SHP77 (cell line): Measurements from ENCODE around the gene KRT39.

Experiments
- DNase-seq, 2 experiments: peaks; one replicate each; lab custom pipeline; 2025; lab: John Stamatoyannopoulos, UW

The KRT39 gene

GRCh38 chr17:40980117-40980516, 13.4 kb upstream of the KRT39 start:
- no peak for DNase-seq

- no peak for DNase-seq
Observed at GRCh38 chr17:40978575-40979151, 11.9 kb upstream of the KRT39 start.

DNA sequence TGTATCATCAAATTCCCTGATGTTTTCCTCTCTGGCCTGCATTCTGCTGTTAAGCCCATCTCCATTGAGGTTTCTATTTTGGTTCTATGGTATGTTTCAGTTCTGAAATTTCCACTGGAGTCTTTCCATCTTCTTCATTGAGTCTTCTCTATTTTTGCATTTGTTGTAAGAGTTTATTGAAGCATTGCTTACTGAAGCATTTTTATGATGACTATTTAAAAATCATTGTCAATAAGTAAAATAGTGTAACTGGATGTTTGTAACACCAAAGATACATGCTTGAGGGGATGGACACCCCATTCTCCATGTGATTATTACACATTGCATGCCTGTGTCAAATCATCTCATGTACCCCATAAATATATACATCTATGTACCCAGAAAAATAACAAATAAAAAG, 8.8 kb upstream of the KRT39 start:
- DNase-seq: no peak

- no peak for DNase-seq
Observed at GRCh38 chr17:40974366-40974765, 7.6 kb upstream of the KRT39 start.

DNA sequence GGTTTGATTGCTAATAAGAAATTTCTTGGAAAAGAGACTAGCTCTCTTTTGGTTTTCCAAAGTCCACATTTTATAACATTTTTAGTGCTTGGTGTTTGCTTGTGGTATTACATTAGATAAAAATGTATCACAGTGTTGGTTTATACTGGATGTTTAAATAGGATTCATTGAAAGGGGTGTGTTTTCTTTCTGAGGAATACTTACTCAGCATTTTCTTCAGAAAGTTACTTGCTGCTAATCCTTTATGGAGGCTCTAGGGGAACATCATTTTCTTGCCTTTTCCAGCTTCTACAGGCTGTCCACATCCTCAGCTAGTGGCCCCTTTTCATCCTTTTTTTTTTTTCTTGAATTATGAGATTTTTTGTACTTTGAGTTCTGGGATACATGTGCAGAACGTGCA, 834 bp upstream of the KRT39 start:
- DNase-seq: no peak

- DNase-seq: no peak
Observed at GRCh38 chr17:40963838-40964237, 2.9 kb downstream of the KRT39 start.

DNA sequence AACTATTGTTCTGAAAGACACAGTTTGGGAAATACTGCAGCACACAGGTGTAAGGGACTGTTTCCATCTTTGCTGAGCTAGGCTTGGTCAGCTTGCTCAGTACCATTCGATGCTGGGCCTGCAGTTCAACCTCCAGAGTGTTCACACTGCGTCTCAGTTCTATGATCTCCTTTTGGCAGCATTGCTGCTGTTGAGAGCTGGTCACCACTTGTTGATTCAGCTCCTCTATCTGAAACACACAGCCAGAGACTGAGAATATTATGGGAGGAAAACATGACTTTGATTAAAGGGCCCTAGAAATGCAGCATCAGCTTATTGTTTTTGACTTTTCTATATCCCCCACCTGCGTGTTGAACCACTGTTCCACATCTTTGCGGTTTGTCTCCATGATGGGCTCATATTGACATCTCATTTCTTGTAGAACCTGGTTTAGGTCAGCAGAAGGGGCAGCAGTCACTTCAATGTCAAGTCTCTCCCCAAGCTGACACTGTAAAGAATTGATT, 4.6 kb downstream of the KRT39 start:
- no peak for DNase-seq

DNA sequence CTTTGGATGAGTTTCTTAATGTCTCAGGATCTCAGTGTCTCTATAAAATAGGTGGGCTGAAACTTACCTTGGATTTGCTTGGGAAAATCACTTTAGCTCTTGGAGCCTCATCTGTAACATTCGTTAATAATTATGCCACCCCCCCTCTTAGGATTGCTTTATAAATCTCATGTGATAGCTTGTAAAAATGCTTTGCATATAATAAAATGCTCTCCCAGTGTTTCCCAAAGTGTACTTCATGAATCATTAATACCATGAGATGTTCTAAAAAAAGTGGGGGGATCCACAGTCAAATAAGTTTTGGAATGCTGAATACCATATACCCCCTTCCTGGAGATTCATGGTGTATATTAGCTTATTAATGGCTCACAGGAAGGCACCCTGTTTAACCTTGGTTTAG, 5.2 kb downstream of the KRT39 start:
- DNase-seq: no peak

DNA sequence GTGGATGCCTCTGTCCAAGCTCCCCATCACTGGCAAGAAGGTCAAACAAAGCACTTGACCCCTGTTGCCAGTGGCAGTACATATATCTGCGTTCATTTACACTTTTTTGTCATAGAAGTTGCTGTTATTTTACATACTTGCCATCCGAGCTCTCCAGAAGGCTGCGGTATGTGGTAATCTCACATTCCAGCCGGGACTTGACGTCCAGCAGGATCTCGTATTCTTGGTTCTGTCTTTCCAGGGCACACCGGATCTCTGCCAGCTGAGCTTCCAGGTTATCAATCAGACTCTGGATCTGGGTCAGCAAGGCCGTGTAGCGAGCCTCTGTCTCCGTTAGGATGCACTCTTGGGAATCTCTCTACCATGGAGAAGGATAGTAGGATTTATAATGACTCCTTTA, 6.6 kb downstream of the KRT39 start:
- no peak for DNase-seq

DNA sequence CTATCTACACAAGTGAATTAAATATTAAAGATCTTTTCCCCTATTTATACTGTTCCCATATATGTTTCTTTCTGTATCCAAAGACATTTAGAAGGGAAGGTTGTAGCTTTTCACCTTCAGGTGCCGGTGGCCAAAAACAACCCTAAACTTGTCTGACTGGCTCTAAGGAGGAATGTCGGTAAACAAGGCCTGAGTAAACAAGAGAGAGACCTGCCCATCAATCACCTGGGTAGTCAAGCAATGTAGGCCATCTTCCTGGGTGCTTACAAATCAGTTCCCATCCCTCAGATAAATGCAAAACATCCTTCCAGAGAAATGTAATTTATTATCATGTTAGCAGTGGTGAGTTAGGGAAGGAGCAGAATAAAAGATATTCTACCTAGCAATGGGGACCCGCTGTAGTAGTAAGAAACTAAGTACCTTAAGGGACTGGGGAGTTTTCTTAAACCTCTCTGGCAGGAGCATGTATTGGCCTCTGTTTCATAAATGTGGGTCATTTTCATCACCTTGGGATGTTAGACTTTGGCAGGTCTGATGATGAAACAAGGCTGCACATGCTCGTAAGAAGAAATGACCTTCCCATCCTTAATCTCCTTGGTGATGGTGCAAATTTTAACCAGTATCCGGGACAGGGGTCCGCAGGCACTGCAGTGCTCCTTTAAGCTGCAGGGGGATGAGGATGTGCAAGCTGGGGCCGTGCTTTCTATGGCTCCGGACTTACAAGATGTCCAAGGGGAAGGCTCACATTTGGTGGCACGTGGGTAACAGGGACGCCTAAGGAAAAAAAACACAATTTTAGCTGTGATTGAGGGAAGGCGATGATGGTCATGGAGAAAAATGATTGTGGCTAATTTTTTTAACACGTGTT, 8.4 kb downstream of the KRT39 start:
- no peak for DNase-seq

DNA sequence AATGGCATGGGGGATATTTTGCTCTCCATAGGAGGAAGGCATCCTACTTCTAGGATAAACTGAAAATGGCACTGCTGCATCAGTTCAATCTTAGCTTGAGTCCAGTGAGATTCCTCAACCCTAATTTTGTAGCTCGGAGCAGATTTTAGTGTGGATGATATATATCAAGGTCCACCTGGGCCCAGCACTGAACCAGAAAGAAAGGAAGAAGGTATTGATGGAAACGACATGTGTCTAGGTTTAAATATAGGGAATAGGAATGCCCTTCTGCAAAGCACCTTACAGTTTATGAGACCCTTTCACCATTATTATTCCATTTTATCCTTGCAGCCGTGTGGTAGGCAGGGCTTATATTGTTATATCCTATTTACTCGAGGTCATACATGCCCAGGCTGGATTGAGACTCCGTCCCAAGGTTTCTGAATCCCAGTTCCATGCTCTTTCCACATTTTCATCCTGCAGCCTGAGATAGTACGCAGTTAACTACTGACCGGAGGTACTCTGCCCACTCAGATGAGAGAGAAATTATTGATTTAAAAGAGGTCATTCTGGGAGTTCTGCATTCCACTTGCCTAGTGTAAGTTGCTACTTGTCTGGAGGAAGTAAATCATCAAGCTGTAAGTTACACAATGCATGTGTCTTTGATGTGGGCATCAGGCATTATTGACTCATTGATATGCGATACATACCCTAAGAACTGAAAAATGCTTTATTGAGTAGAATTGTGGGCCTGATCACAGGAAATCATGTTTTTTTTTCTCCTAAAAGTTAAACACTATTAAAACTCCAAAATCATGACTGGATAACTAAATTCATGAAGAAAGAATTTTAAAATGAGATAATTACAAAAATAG, 10.1 kb downstream of the KRT39 start:
- DNase-seq: no peak

DNA sequence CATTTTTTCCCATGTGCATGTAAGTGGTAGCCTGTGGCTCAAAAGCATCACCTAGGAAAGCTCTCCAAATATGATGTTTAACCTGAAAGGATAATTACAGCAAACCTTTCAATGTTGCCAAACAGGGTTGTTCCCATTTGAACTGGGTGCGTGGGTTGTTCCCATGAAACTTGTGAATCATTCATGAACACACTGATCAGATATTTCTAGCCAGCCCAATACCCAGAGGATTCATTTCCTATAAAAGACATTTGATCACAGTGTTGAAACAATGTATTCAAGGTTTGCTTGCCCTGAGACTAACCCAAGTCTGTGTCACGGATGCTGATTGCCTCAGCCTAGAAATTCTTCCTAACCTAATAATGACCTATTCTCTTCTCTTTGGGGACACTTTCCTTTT, 12.9 kb downstream of the KRT39 start:
- no peak for DNase-seq

DNA sequence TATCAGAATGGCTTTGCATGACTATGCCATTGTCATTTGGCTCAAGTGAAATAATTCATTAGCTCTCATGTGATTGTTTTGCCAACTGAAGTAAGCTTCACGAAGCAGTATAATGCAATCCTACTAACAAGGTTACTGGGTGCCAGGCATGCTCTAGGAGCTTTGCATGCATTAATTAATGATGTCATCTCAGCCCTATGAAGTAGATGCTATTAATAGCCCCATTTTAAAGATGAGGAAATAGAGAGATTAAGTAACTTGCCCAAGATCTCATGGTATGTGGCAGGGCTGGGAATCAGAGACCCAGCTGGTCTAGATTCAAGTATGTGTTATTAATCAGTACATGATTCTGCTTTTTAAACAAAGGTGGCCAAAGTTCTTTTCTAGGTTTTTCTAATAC, 14.1 kb downstream of the KRT39 start:
- DNase-seq: no peak

DNA sequence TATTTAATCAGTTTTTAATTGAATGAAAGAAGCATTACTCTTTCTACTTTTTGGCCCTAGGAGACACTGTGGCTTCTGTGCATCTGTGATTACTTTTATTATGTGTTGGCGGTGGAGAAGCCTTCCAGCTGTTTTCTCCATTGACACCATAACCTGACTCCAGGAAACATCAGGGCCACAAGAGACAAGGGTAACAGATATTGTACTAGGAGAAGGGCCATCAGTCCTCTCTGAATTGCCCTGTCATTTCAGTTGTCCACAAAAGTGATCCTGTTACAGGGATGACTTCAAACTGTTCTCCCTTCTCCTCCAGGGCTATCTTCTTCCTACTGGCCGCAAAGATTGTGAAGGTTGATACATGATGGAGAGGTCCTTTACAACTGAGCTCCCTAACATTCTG, 14.6 kb downstream of the KRT39 start:
- DNase-seq: no peak

DNA sequence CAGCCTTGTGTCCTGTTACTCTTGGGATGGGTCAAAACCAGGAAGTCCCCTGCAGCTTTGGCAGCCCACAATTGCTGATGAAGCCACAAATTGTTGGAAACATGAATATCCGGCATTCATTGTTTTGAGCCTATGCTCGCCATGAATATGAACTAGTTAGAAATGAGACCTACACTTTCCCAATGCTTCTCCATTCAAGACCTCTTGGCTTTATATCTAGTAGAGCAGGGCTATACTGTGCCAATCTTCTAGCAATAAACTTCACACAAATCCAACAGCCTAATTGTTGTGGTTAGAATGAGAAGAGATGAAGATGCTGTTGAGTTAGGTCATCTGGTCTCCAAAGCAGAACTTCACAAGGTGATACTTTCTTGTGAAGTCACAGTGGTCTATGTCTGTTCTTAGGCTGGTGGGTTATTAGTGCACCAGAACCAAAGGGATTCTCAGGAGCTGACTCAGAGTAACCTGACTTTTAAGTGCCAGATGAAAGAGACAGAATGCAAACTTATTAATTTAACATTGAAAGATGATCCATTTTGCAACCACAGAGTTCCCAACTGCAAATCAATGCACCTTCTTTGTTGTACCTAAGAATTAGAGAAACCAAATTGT, 15.6 kb downstream of the KRT39 start:
- no peak for DNase-seq

DNA sequence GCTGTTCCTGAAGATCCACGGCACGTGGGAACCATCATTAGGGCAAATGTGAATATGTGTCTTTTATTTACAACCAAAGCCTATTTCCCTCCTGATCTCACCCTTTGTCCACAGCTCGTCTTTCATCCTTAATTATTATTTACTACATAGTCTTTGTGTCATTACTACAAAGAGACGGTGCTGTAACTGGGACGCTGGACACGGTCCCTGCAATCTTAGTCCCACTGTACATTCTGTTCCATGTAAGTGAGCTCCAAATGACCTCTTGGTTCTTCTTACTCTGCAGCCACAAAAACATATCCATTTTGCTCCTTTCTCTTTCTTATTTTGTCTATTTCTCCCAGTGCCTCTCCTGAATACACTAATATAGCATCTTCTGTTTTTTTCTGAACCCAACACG, 16.6 kb downstream of the KRT39 start:
- no peak for DNase-seq

GRCh38 chr17:40949418-40949817, 17.3 kb downstream of the KRT39 start:
- DNase-seq: no peak

DNA sequence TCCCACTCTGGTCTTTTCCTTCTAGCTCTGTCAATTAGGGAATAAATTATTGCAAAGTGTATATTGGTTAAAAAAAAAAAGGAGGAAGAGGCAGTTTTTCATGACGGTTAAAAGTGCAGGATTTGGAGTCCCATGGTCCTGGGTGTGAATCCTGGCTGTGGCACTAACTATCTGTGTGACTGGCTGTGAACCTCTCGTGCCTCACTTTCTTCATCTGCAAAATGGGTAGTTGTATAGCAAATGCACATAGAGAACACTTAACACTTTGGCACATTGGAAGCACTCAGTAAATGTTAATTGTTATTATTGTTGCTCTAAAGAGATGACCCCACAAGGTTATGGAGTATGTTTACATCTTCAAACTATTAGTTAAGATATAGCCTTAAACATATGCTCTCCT, 18.8 kb downstream of the KRT39 start:
- no peak for DNase-seq

DNA sequence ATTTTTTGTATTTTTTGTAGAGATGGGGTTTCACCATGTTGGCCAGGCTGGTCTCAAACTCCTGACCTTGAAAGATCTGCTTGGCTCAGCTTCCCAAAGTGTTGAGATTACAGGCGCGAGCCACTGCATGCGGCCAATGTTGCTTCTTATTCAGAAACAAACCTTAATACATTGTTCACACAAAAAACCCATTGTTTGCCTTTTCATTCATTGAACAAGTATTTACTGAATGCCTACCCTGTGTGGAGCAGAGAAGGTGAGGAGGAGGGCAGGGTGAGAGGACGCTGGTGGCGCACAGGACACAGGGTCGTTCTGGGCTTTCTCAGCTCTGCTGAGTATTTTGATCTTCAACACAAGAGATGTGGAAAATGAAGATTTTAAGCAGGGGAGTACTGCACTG, 21.3 kb downstream of the KRT39 start:
- no peak for DNase-seq

- DNase-seq: no peak
Observed at GRCh38 chr17:40944531-40944930, 22.2 kb downstream of the KRT39 start.

GRCh38 chr17:40942553-40942952, 24.2 kb downstream of the KRT39 start:
- no peak for DNase-seq

GRCh38 chr17:40940266-40940665, 26.5 kb downstream of the KRT39 start:
- DNase-seq: no peak
